ENCODE data around the gene CFLAR. TPM values are rescaled to one million over a fixed set of nuclear protein-coding genes. Genes with fewer than 3 reads are reported as not detected.

The CFLAR gene
- total and polyA plus RNA-seq, 9 of the 15 experiments (the other 6 are each of a cell fraction or from before 2014, with no cell fraction given) = 27.5 to 102 (median 54.0) TPM

DNA sequence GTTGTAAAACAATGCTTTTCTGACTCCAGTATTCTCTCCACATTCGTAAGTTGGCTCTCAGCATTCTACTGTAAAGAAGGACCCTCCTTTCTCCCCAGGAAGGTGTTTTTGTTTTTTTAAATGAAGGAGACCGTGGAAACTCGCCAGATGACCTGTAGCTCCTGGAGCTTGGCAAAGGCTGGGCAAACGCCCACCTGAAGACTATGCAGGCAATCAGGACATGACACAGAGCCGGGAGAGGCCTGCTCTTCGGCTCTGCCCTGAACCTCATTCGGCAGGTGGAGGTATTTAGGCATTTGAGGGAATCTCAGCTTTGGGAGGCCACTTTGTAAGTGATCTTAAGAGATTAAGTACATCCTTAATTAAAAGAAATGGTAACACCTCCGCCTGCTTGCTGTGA is 84.4 kb downstream of the CFLAR start:
- no peaks in the 10 kb centered on the region for H3K9me3 ChIP-seq (replicated peaks; ENCODE audit: control insufficient read depth, insufficient read depth, low read depth, low read length)
- peaks cover 7 to 8% of the 10 kb centered on the region in 2 experiments; a peak in 3 of 5 replicates for H3K4me1 ChIP-seq (replicated peaks in 1 of 2; ENCODE audit: control insufficient read depth in 2 of 2, insufficient read depth in 2 of 2, low read length in 2 of 2)
- no peak for DNase-seq (ENCODE audit: extremely low read depth in 1 of 4, low spot score in 3 of 4)
- H3K9me1 ChIP-seq (ENCODE audit: control insufficient read depth, insufficient read depth, low read length) = no peaks in the 10 kb centered on the region
- no peaks in the 10 kb centered on the region for H3K27me3 ChIP-seq (ENCODE audit: control insufficient read depth in 2 of 2, insufficient read depth in 2 of 2, low read length in 2 of 2)
- in situ Hi-C loops (cut with MboI) = loop anchor here (25.0 kb wide), 1 partner anchor 1238 kb away; the partner anchor contains the start of genes MAIP1 and TYW5
- H3K79me2 ChIP-seq (ENCODE audit: control insufficient read depth, insufficient read depth, low read length) = no peaks in the 10 kb centered on the region
- no peak overlapping the region for H3K4me3 ChIP-seq
- ChIA-PET CTCF (ENCODE audit: low intra/inter-chr PET ratio) (no interaction called here), POLR2A (interaction anchor here (1.2 kb wide), 1 partner anchor 9 kb away, joined by 4 read pairs; no protein-coding TSS in a partner anchor)
- FAIRE-seq = no peak
- no peak for TF ChIP-seq EZH2 (IDR thresholded peaks at IDR 0.05; ENCODE audit: borderline replicate concordance, low read depth, low read length)
- TF ChIP-seq REST (IDR thresholded peaks at IDR 0.05; ENCODE audit: borderline replicate concordance) = no peak
- no peak for TF ChIP-seq REST (CRISPR knock-in tag; IDR thresholded peaks at IDR 0.05; ENCODE audit: low read depth)
- TF ChIP-seq, protein P1, sequence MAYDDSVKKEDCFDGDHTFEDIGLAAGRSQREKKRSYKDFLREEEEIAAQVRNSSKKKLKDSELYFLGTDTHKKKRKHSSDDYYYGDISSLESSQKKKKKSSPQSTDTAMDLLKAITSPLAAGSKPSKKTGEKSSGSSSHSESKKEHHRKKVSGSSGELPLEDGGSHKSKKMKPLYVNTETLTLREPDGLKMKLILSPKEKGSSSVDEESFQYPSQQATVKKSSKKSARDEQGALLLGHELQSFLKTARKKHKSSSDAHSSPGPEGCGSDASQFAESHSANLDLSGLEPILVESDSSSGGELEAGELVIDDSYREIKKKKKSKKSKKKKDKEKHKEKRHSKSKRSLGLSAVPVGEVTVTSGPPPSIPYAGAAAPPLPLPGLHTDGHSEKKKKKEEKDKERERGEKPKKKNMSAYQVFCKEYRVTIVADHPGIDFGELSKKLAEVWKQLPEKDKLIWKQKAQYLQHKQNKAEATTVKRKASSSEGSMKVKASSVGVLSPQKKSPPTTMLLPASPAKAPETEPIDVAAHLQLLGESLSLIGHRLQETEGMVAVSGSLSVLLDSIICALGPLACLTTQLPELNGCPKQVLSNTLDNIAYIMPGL (CRISPR knock-in tag; IDR thresholded peaks at IDR 0.05) = no peak
- no peak for TF ChIP-seq ZBTB26 (CRISPR knock-in tag; IDR thresholded peaks at IDR 0.05)
- TF ChIP-seq ZNF511 (CRISPR knock-in tag; IDR thresholded peaks at IDR 0.05) = no peak
- TF ChIP-seq ZNF584 (CRISPR knock-in tag; IDR thresholded peaks at IDR 0.05; ENCODE audit: low read depth) = no peak
- TF ChIP-seq CREB3 (tag; conservative IDR thresholded peaks at IDR 0.05; ENCODE audit: low read depth) = no peak
- no peak for TF ChIP-seq SMARCA4 (IDR thresholded peaks at IDR 0.05)
- intact Hi-C loops (cut with micrococcal nuclease) = no loop called here
- no peaks in the 10 kb centered on the region for H4K20me1 ChIP-seq (replicated peaks; ENCODE audit: control insufficient read depth, insufficient read depth, low read length)
- H3K9ac ChIP-seq (ENCODE audit: insufficient read depth in 1 of 2, low read depth in 2 of 2, low read length in 2 of 2) = no peak overlapping the region
- no peak overlapping the region for H3K4me2 ChIP-seq (ENCODE audit: insufficient read depth, low read length)
- no TSS peak for BruUV-seq (replicated peaks)
- no peak for ATAC-seq
- H2AFZ ChIP-seq (ENCODE audit: low read depth, low read length) = no peak overlapping the region
- peaks cover 46% of the 10 kb centered on the region for H3K36me3 ChIP-seq (ENCODE audit: control insufficient read depth, insufficient read depth, low read length)
- 89% methylated on average over 8 of the region's 8 CpGs for WGBS (ENCODE audit: insufficient coverage, low coverage, missing lambda C conversion rate)
- H3K27ac ChIP-seq (ENCODE audit: extremely low read depth, low read depth, low read length) = no peak overlapping the region

Measured in K562 (cell line).